LNCAP (cell line): ENCODE data around the gene ANP32A.

Experiments
- TF ChIP-seq, protein P1 (sequence below): fragments of 450-650 bp; IDR thresholded peaks from 2 replicates; pipeline ENCODE4 v1.5.1; 2017; ENCODE audit warnings: mild to moderate bottlenecking

ANP32A gene

DNA sequence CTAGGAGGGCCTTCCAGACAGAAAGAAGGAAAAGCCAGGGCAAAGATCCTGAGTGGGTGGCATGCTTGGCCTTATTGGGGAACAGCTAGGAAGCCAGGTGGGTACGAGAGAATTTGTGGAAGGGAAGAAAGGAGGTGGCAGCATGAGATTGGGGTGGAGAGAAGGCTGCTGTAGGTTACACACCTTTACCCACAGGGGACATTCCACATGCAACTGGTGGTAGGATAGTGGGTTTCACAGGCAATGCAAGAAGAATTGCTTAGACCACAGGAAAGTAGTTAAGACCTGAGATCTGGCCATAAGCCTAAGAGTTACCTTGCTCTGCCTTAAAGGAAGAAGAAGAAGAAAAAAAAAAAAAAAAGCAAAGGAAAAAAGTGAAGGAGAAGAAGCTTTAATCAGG lies 19.8 kb downstream of the ANP32A start:
- TF ChIP-seq, protein P1, sequence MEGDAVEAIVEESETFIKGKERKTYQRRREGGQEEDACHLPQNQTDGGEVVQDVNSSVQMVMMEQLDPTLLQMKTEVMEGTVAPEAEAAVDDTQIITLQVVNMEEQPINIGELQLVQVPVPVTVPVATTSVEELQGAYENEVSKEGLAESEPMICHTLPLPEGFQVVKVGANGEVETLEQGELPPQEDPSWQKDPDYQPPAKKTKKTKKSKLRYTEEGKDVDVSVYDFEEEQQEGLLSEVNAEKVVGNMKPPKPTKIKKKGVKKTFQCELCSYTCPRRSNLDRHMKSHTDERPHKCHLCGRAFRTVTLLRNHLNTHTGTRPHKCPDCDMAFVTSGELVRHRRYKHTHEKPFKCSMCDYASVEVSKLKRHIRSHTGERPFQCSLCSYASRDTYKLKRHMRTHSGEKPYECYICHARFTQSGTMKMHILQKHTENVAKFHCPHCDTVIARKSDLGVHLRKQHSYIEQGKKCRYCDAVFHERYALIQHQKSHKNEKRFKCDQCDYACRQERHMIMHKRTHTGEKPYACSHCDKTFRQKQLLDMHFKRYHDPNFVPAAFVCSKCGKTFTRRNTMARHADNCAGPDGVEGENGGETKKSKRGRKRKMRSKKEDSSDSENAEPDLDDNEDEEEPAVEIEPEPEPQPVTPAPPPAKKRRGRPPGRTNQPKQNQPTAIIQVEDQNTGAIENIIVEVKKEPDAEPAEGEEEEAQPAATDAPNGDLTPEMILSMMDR: no peak

- TF ChIP-seq, protein P1: no peak
These were observed 22.2 kb downstream of the ANP32A start for GRCh38 chr15:68798346-68799094.

- TF ChIP-seq, protein P1: no peak
These were observed 22.9 kb downstream of the ANP32A start for GRCh38 chr15:68797599-68798345.

GRCh38 chr15:68797191-68797590 lies 23.5 kb downstream of the ANP32A start:
- TF ChIP-seq, protein P1: no peak

- TF ChIP-seq, protein P1: no peak
These were observed 24.1 kb downstream of the ANP32A start for GRCh38 chr15:68796576-68796975.

DNA sequence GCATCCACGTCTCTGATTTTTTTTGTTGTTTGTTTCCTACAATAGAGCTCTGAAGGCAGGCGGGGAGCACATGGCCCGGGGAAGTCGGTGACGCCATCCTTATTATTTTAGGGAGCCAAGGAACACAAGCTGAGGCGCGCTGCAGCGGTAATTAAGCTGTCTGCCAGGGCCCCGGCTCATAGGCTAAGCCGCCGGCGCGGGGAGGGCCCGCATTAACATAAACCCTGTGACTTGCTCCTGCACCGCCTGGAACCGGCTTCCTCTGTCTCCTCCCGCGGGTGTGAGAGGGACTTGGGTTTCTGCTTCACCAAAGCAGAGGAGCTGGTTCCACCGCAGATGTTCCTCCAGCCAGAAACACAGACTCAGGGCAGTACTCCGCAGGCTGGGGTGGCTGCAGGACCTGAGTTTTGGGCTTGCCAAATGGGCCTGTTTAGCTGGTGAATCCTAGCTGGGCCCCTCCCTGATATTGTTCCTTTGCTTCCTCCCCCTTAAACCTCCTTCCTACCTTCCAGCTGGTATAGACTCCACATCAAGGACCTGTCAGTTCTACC lies 25.3 kb downstream of the ANP32A start:
- TF ChIP-seq, protein P1: no peak

DNA sequence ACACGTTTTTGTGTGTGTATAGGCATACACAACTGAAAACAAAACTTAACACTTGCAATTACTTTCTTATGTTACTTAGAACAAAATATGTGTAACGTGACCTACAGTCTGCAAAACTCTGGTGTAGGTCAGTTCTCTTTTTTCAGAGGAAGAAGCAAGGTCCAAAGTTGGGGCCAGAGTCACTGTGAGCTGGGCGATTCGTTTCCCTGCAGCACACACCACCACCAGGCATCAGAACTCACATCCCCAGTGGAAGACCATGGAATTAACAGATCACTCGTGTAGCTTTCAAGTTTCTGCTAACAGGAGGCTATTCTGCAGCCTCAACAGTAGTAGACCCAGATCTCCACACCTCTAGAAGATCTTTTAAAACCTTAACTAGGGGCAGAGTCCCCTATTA lies 25.8 kb downstream of the ANP32A start:
- TF ChIP-seq, protein P1: no peak
